H1 (cell line): ENCODE results near the gene MAFF. TPM values are rescaled to one million over a fixed set of nuclear protein-coding genes. Genes with fewer than 3 reads are reported as not detected.

Source experiments
- EP300 ChIP-seq, 2 experiments: IDR thresholded peaks; 1 replicate in 1 of 2; 2 replicates in 1 of 2; pipeline ENCODE4 v1.6.1; 2011 to 2012; ENCODE audit warnings: low read depth in 2 of 2, low read length in 2 of 2, mild to moderate bottlenecking in 2 of 2, borderline replicate concordance in 1 of 2, inconsistent platforms in 1 of 2, moderate library complexity in 1 of 2
- SIRT6 ChIP-seq: IDR thresholded peaks from one replicate; pipeline ENCODE4 v1.7.1; 2012; ENCODE audit warnings: low read length, inconsistent platforms
- SIX5 ChIP-seq: IDR thresholded peaks from 2 replicates; pipeline ENCODE4 v1.6.1; 2011; ENCODE audit warnings: mild to moderate bottlenecking, low read depth, low read length
- polyA plus RNA-seq, 7 experiments: library from polyadenylated mRNA; depleted of rRNA in 3 of 7; stranded (reverse) in 5 of 7; unstranded in 2 of 7; fragments of >200 nt in 5 of 7; fragments of 200-250 nt in 2 of 7; gene quantifications; 1 replicate in 5 of 7; 2 replicates in 1 of 7; 4 replicates in 1 of 7; pipeline versions ENCODE4 v1.2.1 to v1.2.3, GENCODE V29; 2011 to 2013; ENCODE audit warnings: missing spikeins in 2 of 7, mixed read lengths in 2 of 7
- total RNA-seq: library from RNA; stranded (reverse); fragmentation: NEBNext Ultra II Directional; extraction: Animal tissue kit (Norgen Biotek cat#: 25700); gene quantifications from 2 replicates; pipeline ENCODE4 v1.2.1, GENCODE V29; 2021
- TF ChIP-seq, protein P1 (sequence below), 3 experiments: IDR thresholded peaks; 1 replicate in 2 of 3; 2 replicates in 1 of 3; pipeline versions ENCODE4 v1.5.1 to v1.6.1; 2011; ENCODE audit warnings: low read length in 3 of 3, mild to moderate bottlenecking in 3 of 3, inconsistent platforms in 2 of 3, low read depth in 1 of 3, moderate library complexity in 1 of 3; ENCODE audit not compliant: insufficient read depth in 1 of 3; ENCODE audit errors: control extremely low read depth in 1 of 3
- TF ChIP-seq, protein P2 (sequence below): IDR thresholded peaks from 2 replicates; pipeline ENCODE4 v1.6.1; 2011; ENCODE audit warnings: low read length, improper control_type of control experiment

The MAFF gene
- total and polyA plus RNA-seq, 2 of the 8 experiments (the other 6 are each of a cell fraction or from before 2014, with no cell fraction given): 1.5 to 6.3 TPM

DNA sequence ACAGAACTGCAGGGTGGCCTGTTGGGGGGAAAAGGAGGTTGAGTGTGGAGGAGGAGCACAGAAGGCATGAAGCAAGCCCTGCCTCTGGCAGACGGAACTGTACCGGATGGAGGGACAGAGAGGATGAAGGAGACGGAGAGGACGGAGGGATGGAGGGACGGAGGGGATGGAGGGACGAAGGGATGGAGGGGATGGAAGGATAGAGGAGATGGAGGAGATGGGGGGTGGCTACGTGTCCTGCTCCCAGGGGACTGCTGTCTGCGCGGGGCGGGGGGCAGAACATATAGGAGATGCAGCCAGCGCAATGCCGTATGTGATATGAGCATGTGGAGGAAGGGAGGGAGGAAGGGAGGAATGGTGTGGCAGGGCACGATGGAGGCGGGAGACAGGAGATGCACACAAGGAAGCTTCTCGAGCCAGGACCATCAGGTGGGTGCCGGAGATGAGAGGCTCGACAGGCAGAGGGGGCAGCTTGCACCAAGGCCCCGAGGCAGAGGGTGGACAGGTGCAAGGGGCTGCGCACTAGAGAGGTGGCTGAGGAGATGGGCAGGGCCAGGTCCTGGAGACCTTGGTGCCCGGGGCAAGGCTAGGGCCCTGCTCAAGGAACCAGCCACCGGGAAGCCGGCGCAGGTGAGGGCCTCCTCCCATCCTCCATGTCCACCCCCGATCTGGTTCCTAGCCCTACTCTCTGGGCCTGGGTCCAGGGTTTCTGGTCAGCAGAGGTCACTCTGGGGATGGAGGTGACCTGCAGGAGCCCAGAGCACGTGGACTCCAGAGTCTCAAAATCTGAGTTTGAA lies 25.3 kb downstream of the MAFF start (continued):
- TF ChIP-seq EP300 (IDR thresholded peaks at IDR 0.05; ENCODE audit: borderline replicate concordance in 1 of 2, low read depth in 2 of 2, low read length in 2 of 2) (no peak), SIX5 (no peak), SIRT6 (no peak)
- TF ChIP-seq, protein P1, sequence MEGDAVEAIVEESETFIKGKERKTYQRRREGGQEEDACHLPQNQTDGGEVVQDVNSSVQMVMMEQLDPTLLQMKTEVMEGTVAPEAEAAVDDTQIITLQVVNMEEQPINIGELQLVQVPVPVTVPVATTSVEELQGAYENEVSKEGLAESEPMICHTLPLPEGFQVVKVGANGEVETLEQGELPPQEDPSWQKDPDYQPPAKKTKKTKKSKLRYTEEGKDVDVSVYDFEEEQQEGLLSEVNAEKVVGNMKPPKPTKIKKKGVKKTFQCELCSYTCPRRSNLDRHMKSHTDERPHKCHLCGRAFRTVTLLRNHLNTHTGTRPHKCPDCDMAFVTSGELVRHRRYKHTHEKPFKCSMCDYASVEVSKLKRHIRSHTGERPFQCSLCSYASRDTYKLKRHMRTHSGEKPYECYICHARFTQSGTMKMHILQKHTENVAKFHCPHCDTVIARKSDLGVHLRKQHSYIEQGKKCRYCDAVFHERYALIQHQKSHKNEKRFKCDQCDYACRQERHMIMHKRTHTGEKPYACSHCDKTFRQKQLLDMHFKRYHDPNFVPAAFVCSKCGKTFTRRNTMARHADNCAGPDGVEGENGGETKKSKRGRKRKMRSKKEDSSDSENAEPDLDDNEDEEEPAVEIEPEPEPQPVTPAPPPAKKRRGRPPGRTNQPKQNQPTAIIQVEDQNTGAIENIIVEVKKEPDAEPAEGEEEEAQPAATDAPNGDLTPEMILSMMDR (IDR thresholded peaks at IDR 0.05; ENCODE audit: control extremely low read depth in 1 of 3, insufficient read depth in 1 of 3, low read depth in 1 of 3, low read length in 3 of 3): no peak
- TF ChIP-seq, protein P2, sequence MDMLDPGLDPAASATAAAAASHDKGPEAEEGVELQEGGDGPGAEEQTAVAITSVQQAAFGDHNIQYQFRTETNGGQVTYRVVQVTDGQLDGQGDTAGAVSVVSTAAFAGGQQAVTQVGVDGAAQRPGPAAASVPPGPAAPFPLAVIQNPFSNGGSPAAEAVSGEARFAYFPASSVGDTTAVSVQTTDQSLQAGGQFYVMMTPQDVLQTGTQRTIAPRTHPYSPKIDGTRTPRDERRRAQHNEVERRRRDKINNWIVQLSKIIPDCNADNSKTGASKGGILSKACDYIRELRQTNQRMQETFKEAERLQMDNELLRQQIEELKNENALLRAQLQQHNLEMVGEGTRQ: no peak
